IMR-90 (cell line): ENCODE results near the gene SYNPO2.

ENCODE experiments used
- CTCF ChIP-seq: conservative IDR thresholded peaks from 2 replicates; pipeline ENCODE4 v1.5.1; 2012; ENCODE audit warnings: mild to moderate bottlenecking, low read depth, low read length, improper control_type of control experiment
- POLR2A ChIP-seq: IDR thresholded peaks from 2 replicates; pipeline ENCODE4 v1.6.1; 2012; ENCODE audit warnings: mild to moderate bottlenecking, low read depth, low read length
- USF2 ChIP-seq: fragments of 150-350 bp; IDR thresholded peaks from 2 replicates; pipeline ENCODE4 v1.6.1; 2017; ENCODE audit warnings: mild to moderate bottlenecking, antibody characterized with exemption, low read length, low read depth

- TF ChIP-seq USF2 (no peak), POLR2A (no peak), CTCF (no peak)
These were observed 141.9 kb downstream of the SYNPO2 start for GRCh38 chr4:119030536-119030890.
